ENCODE results near the gene NHLH2. TPM values are rescaled to one million over a fixed set of nuclear protein-coding genes. Genes with fewer than 3 reads are reported as not detected.

Gene NHLH2
- total RNA-seq, 6 experiments from 2014 or later, result not detected

GRCh38 chr1:115797486-115797885 lies 43.4 kb downstream of the NHLH2 start:
- Mint-ChIP-seq H3K4me3 (no peak overlapping the region), H3K36me3 (ENCODE audit: low read depth) (no peaks in the 10 kb centered on the region), H3K27me3 (ENCODE audit: insufficient read depth) (peaks cover 27% of the 10 kb centered on the region), H3K9me3 (no peaks in the 10 kb centered on the region), H3K4me1 (ENCODE audit: low read depth) (no peaks in the 10 kb centered on the region), H3K27ac (no peak overlapping the region)
- no peak for DNase-seq
- TF ChIP-seq CTCF (IDR thresholded peaks at IDR 0.05), result no peak

- H3K4me3 Mint-ChIP-seq, result no peak overlapping the region
- H3K9me3 Mint-ChIP-seq, result no peaks in the 10 kb centered on the region
- H3K27ac Mint-ChIP-seq, result no peak overlapping the region
- no peak for TF ChIP-seq CTCF (IDR thresholded peaks at IDR 0.05)
- peaks cover 31% of the 10 kb centered on the region for H3K27me3 Mint-ChIP-seq (ENCODE audit: insufficient read depth)
- H3K36me3 Mint-ChIP-seq (ENCODE audit: low read depth), result no peaks in the 10 kb centered on the region
- no peak for DNase-seq
- no peaks in the 10 kb centered on the region for H3K4me1 Mint-ChIP-seq (ENCODE audit: low read depth)
Measured at GRCh38 chr1:115796897-115797296, 44.0 kb downstream of the NHLH2 start.

- no peak for TF ChIP-seq CTCF (IDR thresholded peaks at IDR 0.05)
- Mint-ChIP-seq H3K9me3 (no peaks in the 10 kb centered on the region), H3K4me1 (ENCODE audit: low read depth) (no peaks in the 10 kb centered on the region), H3K27ac (no peak overlapping the region), H3K4me3 (no peak overlapping the region), H3K36me3 (ENCODE audit: low read depth) (no peaks in the 10 kb centered on the region), H3K27me3 (ENCODE audit: insufficient read depth) (peaks cover 31% of the 10 kb centered on the region)
- DNase-seq, result no peak
Measured at GRCh38 chr1:115796036-115796435, 44.9 kb downstream of the NHLH2 start.

GRCh38 chr1:115794976-115795639 lies 45.8 kb downstream of the NHLH2 start:
- Mint-ChIP-seq H3K27ac (no peak overlapping the region), H3K4me3 (no peak overlapping the region), H3K27me3 (ENCODE audit: insufficient read depth) (peaks cover 36% of the 10 kb centered on the region), H3K36me3 (ENCODE audit: low read depth) (no peaks in the 10 kb centered on the region), H3K9me3 (no peaks in the 10 kb centered on the region), H3K4me1 (ENCODE audit: low read depth) (no peaks in the 10 kb centered on the region)
- no peak for DNase-seq
- no peak for TF ChIP-seq CTCF (IDR thresholded peaks at IDR 0.05)

- Mint-ChIP-seq H3K4me3 (no peak overlapping the region), H3K36me3 (ENCODE audit: low read depth) (no peaks in the 10 kb centered on the region), H3K27ac (no peak overlapping the region), H3K4me1 (ENCODE audit: low read depth) (no peaks in the 10 kb centered on the region), H3K27me3 (ENCODE audit: insufficient read depth) (peaks cover 34% of the 10 kb centered on the region), H3K9me3 (no peaks in the 10 kb centered on the region)
- no peak for TF ChIP-seq CTCF (IDR thresholded peaks at IDR 0.05)
- DNase-seq, result no peak
Measured at GRCh38 chr1:115793162-115793561, 47.8 kb downstream of the NHLH2 start.

Measured in HFFc6 (cell line).